ENCODE data around the gene ATP1A4. TPM values are rescaled to one million over a fixed set of nuclear protein-coding genes. Genes with fewer than 3 reads are reported as not detected.

ATP1A4 gene
- total and polyA plus RNA-seq, 2 of the 8 experiments (the other 6 are each of a cell fraction or from before 2014, with no cell fraction given), result 0.48 to 0.61 TPM

DNA sequence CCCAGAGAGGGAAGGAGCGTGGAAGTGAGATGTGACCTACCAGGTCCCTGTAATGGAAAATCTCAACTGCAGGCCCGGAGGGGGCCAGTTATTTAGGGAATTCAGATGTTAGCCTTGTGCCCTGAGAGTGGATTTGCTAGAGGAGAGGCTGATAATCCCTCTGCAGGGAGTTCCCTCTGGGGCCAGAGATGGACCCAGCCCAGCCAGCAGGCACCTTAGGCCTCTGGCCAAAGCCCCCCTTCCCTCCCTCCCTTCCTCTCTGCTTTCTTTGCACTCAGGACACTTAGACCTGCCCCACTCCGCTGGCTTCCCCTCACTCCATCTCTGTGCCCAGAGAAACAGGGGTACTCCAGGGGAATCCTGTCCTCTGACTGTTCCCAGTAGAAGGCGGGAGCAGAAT lies 37.3 kb upstream of the ATP1A4 start:
- peaks cover 8% of the 10 kb centered on the region for H3K23me2 ChIP-seq (ENCODE audit: low read depth, low read length)
- no peak overlapping the region; a peak in 1 of 4 replicates for H3K4me2 ChIP-seq (ENCODE audit: insufficient read depth in 1 of 2, low read depth in 2 of 2, low read length in 2 of 2)
- H2BK12ac ChIP-seq (ENCODE audit: low read depth, low read length), result peak overlapping the region; percentile 72; the same call in 1 of the 2 replicates
- H2BK15ac ChIP-seq (ENCODE audit: low read length), result peak overlapping the region; percentile 63; the same call in 1 of the 2 replicates
- 0 out of 2 replicates have a peak overlapping the region, but pooled peaks have one; percentile 61 for H2AK5ac ChIP-seq (ENCODE audit: low read depth, low read length)
- H3K4ac ChIP-seq (replicated peaks; ENCODE audit: insufficient read length, low read depth, low read length), result no peak overlapping the region
- ChIA-PET CTCF (ENCODE audit: partially characterized antibody) (interaction anchor here (0.7 to 18.1 kb wide), 9 partner anchors 11 to 138 kb away, joined by 3 to 256 read pairs (median 9); no protein-coding TSS in a partner anchor), POLR2A (ENCODE audit: partially characterized antibody) (interaction anchor here (0.6 to 3.2 kb wide), 4 partner anchors 10 to 21 kb away, joined by 3 to 11 read pairs (median 6); no protein-coding TSS in a partner anchor)
- no peaks in the 10 kb centered on the region; a peak in 1 of 7 replicates for H3K27me3 ChIP-seq (replicated peaks in 1 of 4; ENCODE audit: control insufficient read depth in 3 of 4, extremely low read depth in 1 of 4, insufficient read depth in 3 of 4, low read length in 3 of 4)
- no peak overlapping the region for H3K9ac ChIP-seq (replicated peaks in 1 of 4; ENCODE audit: extremely low read depth in 1 of 4, low read depth in 3 of 4, low read length in 3 of 4)
- 60% methylated on average over 4 of the region's 4 CpGs; no CpG with 5 or more reads in 1 of the 2 experiments for WGBS, 2 experiments (ENCODE audit: extremely low coverage in 1 of 2, insufficient coverage in 1 of 2, insufficient read length in 1 of 2, insufficient replicate concordance in 2 of 2, low coverage in 1 of 2, low lambda C conversion rate in 2 of 2, missing lambda C conversion rate in 1 of 2)
- H3K23ac ChIP-seq (ENCODE audit: insufficient read length), result no peak overlapping the region
- H3K4me1 ChIP-seq (replicated peaks in 1 of 4; ENCODE audit: control insufficient read depth in 3 of 4, insufficient read depth in 4 of 4, low read length in 3 of 4), result peaks cover 15 to 59% (median 43%) of the 10 kb centered on the region in 4 experiments
- no peak overlapping the region for H2BK120ac ChIP-seq (replicated peaks; ENCODE audit: low read depth, low read length)
- FAIRE-seq (no peak), DNase-seq (ENCODE audit: low read depth in 1 of 2, low spot score in 2 of 2) (no peak)
- no peak overlapping the region for H4K5ac ChIP-seq (ENCODE audit: insufficient read length, low read depth, low read length)
- no peak overlapping the region for H3K4me3 ChIP-seq (ENCODE audit: extremely low read depth in 1 of 4, insufficient read depth in 2 of 4, low read depth in 3 of 4, low read length in 4 of 4)
- H3K79me1 ChIP-seq (ENCODE audit: low read depth, low read length), result no peaks in the 10 kb centered on the region
- no peak overlapping the region for H3K14ac ChIP-seq (ENCODE audit: insufficient read length)
- peak overlapping the region; percentile 89 for H3K18ac ChIP-seq (ENCODE audit: extremely low read depth, low read length)
- H3K56ac ChIP-seq (replicated peaks; ENCODE audit: insufficient read length, low read depth, low read length), result no peak overlapping the region
- H3K36me3 ChIP-seq (ENCODE audit: control insufficient read depth in 2 of 4, insufficient read depth in 4 of 4, low read length in 3 of 4), result peaks cover 0 to 3% (median 0%) of the 10 kb centered on the region in 4 experiments; a peak in 1 of 8 replicates
- no peak overlapping the region for H2AFZ ChIP-seq (ENCODE audit: low read length)
- no peak overlapping the region for H4K91ac ChIP-seq (replicated peaks; ENCODE audit: insufficient read length, low read length)
- no peaks in the 10 kb centered on the region for H3K9me3 ChIP-seq (ENCODE audit: insufficient read depth in 2 of 2, low read depth in 1 of 2, low read length in 1 of 2)
- no peak overlapping the region for H3K27ac ChIP-seq (ENCODE audit: low read depth, low read length)
- H4K20me1 ChIP-seq (replicated peaks in 1 of 2; ENCODE audit: control insufficient read depth in 1 of 2, insufficient read depth in 2 of 2, low read length in 2 of 2), result no peaks in the 10 kb centered on the region
- H3K79me2 ChIP-seq (ENCODE audit: control insufficient read depth in 1 of 2, insufficient read depth in 2 of 2, low read length in 2 of 2), result peaks cover 0 to 8% of the 10 kb centered on the region in 2 experiments; a peak in 1 of 4 replicates
- H2BK20ac ChIP-seq (ENCODE audit: low read length), result peak overlapping the region; percentile 53
- H4K8ac ChIP-seq (ENCODE audit: extremely low read depth, insufficient read depth, low read length), result no peak overlapping the region
- H2BK5ac ChIP-seq (ENCODE audit: low read depth, low read length), result no peak overlapping the region; the same call in 1 of the 2 replicates
- no peak for TF ChIP-seq NRF1 (IDR thresholded peaks at IDR 0.05; ENCODE audit: low read depth, low read length)
- TF ChIP-seq GABPA (IDR thresholded peaks at IDR 0.05; ENCODE audit: borderline replicate concordance, insufficient read depth, low read length), result no peak
- no peak for TF ChIP-seq POU5F1 (IDR thresholded peaks at IDR 0.05; ENCODE audit: low read depth, low read length)
- no peak for TF ChIP-seq CHD1 (IDR thresholded peaks at IDR 0.05; ENCODE audit: low read depth, low read length)
- no peak for TF ChIP-seq MAFK (IDR thresholded peaks at IDR 0.05; ENCODE audit: low read depth, low read length)
- TF ChIP-seq EZH2 (IDR thresholded peaks at IDR 0.05; ENCODE audit: low read depth, low read length, severe bottlenecking), result no peak
- no peak for TF ChIP-seq CTCF (IDR thresholded peaks at IDR 0.05; ENCODE audit: control extremely low read depth in 1 of 3, insufficient read depth in 1 of 3, low read depth in 1 of 3, low read length in 3 of 3)
- TF ChIP-seq TAF7 (optimal IDR thresholded peaks at IDR 0.05; ENCODE audit: borderline replicate concordance, low read depth, low read length), result no peak
- TF ChIP-seq POLR2AphosphoS5 (IDR thresholded peaks at IDR 0.05; ENCODE audit: low read depth, low read length), result no peak
- TF ChIP-seq JUND (IDR thresholded peaks at IDR 0.05; ENCODE audit: low read length), result no peak
